Measurements from ENCODE around the gene ABHD17C.

Gene ABHD17C

DNA sequence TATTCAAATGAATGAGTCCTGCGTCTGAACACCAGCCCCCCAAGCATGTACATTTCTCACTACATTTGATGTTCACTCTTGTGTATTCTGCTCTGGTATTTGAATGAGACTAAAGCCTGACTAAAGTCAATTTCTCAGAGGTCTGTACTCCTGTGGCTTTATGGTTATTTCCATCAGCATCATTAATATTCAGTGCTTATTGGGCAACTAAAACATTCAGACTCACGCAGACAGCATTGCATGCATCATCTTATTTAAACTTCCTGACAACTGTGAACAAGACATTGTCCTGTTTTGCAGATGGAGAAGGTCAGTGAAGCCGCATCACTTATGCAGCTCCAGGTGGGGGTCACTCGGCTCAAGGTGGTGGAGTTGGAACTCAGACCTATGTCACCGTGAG, 95.1 kb downstream of the ABHD17C start:
- no peak for DNase-seq

DNA sequence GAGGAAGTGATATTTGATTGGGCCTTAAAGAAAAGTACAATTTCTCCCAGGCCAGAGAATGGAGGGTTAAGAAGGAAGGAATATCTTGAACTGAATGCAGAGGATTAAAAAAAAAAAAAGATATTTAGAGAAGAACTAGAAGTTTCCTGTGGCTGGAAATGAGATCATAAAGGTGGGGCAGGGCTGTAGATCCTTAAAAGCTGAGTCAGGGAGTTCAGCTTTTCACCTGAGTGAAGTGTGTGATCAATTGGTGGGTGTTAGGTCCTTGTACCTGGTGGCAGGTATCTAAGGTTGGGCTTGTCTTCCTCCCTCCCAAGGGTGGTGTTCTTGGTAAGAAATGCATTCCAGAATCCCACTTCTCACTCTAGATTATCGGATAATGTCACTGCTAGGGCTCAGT, 95.9 kb downstream of the ABHD17C start:
- no peak for DNase-seq

DNA sequence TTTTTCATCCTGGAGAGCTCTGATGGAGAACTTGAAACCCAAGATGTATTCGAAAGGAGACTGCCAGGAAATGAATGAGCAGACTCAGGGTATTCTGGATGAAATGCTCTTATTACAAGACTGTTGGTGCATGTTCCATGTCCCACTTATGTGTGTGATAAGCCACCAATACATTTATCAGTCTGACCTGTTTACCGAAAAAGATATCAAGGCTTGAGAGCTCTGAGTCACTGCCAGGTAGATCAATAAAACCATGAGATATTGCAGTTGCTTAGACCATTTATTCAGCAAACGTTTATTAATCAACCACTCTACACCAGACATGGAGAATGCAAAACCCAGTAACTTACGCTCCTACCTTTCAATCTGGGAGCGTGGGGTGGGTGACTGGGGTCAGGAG, 101.3 kb downstream of the ABHD17C start:
- DNase-seq: no peak

GRCh38 chr15:80798911-80799310, 103.8 kb downstream of the ABHD17C start:
- no peak for DNase-seq

GRCh38 chr15:80800067-80800466, 105.0 kb downstream of the ABHD17C start:
- no peak for DNase-seq

DNA sequence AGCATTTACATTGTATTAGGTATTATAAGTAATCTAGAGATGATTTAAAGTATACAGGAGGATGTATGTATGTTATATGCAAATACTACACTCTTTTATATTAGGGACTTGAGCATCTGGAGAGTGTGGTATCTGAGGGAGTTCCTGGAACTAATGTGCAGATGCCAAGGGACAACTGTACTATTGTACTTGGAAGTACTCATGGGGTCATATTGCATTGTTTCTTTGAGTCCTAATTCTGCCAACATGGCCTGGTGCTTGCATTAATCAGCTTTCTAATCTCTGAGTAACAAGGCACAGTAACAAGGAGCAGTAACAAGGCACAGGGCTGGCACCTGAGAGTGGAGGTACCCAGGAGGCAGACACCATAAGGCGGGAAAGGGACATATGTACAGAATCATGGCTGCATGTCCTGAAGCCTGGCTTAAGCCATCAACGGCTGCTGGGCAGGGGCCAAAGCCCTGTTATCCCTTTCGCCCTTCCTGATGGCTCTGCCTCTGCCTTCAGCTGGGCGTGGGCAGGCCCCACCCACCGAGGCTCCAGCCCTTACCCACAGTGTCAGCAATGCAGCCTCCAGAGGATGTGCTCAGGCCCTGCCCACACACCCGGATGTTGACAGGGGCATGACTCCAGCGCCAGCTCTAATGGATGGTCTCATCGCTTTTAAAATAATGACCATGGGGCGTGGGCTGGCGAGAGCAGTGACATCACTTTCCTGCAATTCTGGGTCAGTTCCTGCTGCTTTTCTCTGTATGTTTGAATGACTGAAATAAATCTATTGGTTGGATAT, 107.0 kb downstream of the ABHD17C start:
- no peak for DNase-seq

DNA sequence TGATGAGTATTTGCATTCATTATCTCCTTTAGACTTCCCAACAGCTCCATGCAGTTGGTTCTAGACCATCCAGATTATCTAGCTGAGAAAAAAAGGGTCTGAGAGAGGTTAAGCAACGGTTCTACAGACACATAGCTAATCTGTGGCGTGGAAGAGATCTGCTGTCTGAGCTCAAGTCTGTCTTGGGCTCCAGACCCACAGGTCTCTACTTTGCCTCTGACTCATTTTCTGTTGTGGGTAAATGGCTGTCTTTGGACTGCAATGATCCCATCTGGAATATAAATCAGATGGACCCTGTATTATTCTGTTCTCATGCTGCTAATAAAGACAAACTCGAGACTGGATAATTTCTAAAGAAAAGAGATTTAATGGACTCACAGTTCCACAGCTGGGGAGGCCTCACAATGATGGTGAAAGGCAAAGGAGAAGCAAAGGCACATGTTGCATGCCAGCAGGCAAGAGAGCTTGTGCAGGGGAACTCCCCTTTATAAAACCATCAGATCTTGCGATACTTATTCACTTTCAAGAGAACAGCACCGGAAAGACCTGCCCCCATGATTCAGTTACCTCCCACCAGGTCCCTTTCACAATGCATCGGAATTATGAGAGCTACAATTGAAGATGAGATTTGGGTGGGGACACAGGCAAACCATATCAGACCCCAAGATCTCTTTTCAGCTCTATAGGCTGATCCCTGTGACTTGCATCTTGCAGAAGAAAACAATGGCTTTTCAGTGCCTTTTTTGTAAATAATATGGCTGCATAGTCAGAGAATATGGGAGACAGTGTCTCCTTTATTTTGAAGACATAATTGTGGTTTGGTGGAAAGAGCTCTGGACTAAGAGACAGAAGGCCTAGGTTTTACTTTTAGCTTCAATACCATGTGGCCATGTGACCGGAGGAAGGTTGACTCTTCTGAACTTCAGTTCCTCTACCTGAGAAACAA, 108.7 kb downstream of the ABHD17C start:
- DNase-seq: no peak

DNA sequence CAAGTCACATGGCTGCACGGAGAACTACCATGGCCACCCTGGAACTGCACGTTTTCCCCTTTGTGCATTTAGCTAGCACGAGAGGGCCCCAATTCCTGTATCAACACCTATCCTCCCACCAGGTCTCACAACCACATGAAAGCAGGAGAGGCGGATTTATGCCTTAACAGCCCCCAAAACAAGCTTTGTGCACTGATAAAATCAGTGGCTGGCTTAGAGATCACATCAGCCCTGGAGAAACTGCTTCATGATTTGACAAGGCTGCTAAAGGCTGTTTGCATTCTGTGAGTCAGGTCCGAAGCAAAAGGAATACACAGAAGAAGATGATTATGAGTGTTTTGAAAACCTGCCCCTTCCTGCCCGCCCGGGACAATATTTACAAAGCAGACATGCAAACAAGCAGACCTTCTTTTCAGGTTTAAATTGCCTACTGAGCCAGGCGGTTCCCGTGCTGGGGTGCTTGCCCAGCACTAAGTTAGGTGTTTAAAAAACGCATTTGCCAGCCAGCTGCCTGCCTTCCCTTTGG, 109.9 kb downstream of the ABHD17C start:
- DNase-seq: peak; percentile 18
